Measurements from ENCODE around the gene DENND1A. TPM values are rescaled to one million over a fixed set of nuclear protein-coding genes. Genes with fewer than 3 reads are reported as not detected.

The DENND1A gene
- total RNA-seq, 1 donor from 2014 or later = 12.7 TPM

DNA sequence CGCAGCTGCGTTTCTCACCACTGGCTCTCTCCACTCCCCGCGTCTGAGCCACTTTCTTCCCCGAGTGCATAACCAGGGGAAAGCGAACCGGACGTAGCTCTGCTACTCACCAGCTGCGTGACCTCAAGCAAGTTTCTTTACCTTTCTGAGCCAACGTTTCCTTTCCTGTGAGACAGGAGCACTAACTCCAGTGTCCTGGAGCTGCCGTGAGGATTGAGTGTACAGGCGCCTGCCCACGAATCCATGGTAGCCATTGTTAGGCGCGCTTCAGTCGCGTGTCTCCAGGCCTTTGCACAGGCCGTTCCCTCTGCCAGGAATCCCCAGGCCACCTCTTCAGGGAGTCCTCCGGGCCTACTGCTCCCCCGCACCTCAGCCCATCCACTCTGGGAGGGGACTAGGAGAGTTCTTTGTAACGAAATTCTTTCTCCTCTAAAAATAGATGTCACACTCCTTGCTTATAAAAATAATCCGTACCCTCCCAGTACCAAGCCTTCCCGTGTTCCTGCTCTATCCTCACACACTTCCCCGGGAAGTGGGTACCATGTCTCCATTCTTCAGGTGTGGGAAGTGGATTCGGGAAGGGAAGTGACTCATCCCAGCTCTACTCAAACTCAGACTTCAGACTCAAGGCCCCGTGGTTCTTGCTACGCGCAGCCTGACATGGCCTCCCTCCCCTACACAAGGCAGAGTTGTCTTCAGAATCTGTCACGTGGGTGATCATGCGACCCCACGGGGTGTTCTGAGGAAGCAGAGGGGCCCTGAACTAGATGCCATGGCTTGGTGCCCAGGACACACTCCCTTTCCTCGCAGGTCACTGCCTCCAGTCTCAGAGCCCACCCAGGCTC, 590.0 kb downstream of the DENND1A start:
- Histone ChIP-seq H3K9ac (ENCODE audit: low read length) (no peak overlapping the region), H3K4me2 (ENCODE audit: low read length) (peak overlapping the region; percentile 61), H3K27me3 (ENCODE audit: insufficient read depth, low read length) (no peaks in the 10 kb centered on the region), H3K4me3 (ENCODE audit: insufficient read depth, low read depth, low read length) (no peak overlapping the region), H3K4me1 (ENCODE audit: insufficient read depth, low read length) (peaks cover 21% of the 10 kb centered on the region), H3K79me2 (ENCODE audit: insufficient read depth, low read length) (no peaks in the 10 kb centered on the region), H2AFZ (ENCODE audit: low read depth, low read length) (peak overlapping the region; percentile 49), H4K20me1 (ENCODE audit: insufficient read depth, low read length) (no peaks in the 10 kb centered on the region), H3K36me3 (ENCODE audit: insufficient read depth, low read length) (no peaks in the 10 kb centered on the region), H3K9me3 (ENCODE audit: insufficient read depth, low read depth, low read length) (no peaks in the 10 kb centered on the region), H3K27ac (ENCODE audit: low read depth, low read length) (no peak overlapping the region)
- H3K36me3 Mint-ChIP-seq (ENCODE audit: low read depth, unreplicated experiment) = no peaks in the 10 kb centered on the region
- no peak overlapping the region for H3K27ac Mint-ChIP-seq (ENCODE audit: unreplicated experiment)
- H3K4me3 Mint-ChIP-seq (ENCODE audit: unreplicated experiment) = no peak overlapping the region
- DNase-seq (ENCODE audit: low read depth) (peak; percentile 33), FAIRE-seq (no peak)
- H3K9me3 Mint-ChIP-seq (ENCODE audit: unreplicated experiment) = no peaks in the 10 kb centered on the region
- no peak for TF ChIP-seq EZH2 (IDR thresholded peaks at IDR 0.05; ENCODE audit: insufficient read depth, low read length)
- no peak for TF ChIP-seq CTCF (IDR thresholded peaks at IDR 0.05; ENCODE audit: insufficient read depth, low read depth, low read length)
- H3K27me3 Mint-ChIP-seq (ENCODE audit: low read depth, unreplicated experiment) = no peaks in the 10 kb centered on the region
- H3K4me1 Mint-ChIP-seq (ENCODE audit: low read depth, unreplicated experiment) = peaks cover 22% of the 10 kb centered on the region

- no peak for TF ChIP-seq CTCF (IDR thresholded peaks at IDR 0.05; ENCODE audit: insufficient read depth, low read depth, low read length)
- no peak for TF ChIP-seq EZH2 (IDR thresholded peaks at IDR 0.05; ENCODE audit: insufficient read depth, low read length)
Measured at GRCh38 chr9:123338710-123339665, 590.9 kb downstream of the DENND1A start.

More at GRCh38 chr9:123338710-123339665, 590.9 kb downstream of the DENND1A start:
- Mint-ChIP-seq H3K4me1 (ENCODE audit: low read depth, unreplicated experiment) (peaks cover 25% of the 10 kb centered on the region), H3K4me3 (ENCODE audit: unreplicated experiment) (no peak overlapping the region), H3K27ac (ENCODE audit: unreplicated experiment) (no peak overlapping the region), H3K27me3 (ENCODE audit: low read depth, unreplicated experiment) (no peaks in the 10 kb centered on the region), H3K36me3 (ENCODE audit: low read depth, unreplicated experiment) (no peaks in the 10 kb centered on the region), H3K9me3 (ENCODE audit: unreplicated experiment) (no peaks in the 10 kb centered on the region)
- no peaks in the 10 kb centered on the region for H3K27me3 ChIP-seq (ENCODE audit: insufficient read depth, low read length)
- no peaks in the 10 kb centered on the region for H3K79me2 ChIP-seq (ENCODE audit: insufficient read depth, low read length)
- no peak for FAIRE-seq
- H3K36me3 ChIP-seq (ENCODE audit: insufficient read depth, low read length) = no peaks in the 10 kb centered on the region
- H2AFZ ChIP-seq (ENCODE audit: low read depth, low read length) = peak overlapping the region; percentile 10
- H3K4me2 ChIP-seq (ENCODE audit: low read length) = peak overlapping the region; percentile 61
- peak; percentile 30 for DNase-seq (ENCODE audit: low read depth)
- H4K20me1 ChIP-seq (ENCODE audit: insufficient read depth, low read length) = no peaks in the 10 kb centered on the region
- H3K27ac ChIP-seq (ENCODE audit: low read depth, low read length) = no peak overlapping the region
- H3K9ac ChIP-seq (ENCODE audit: low read length) = no peak overlapping the region
- peaks cover 21% of the 10 kb centered on the region for H3K4me1 ChIP-seq (ENCODE audit: insufficient read depth, low read length)
- no peaks in the 10 kb centered on the region for H3K9me3 ChIP-seq (ENCODE audit: insufficient read depth, low read depth, low read length)
- no peak overlapping the region for H3K4me3 ChIP-seq (ENCODE audit: insufficient read depth, low read depth, low read length)

Data from astrocyte (in vitro differentiated cells and primary cell).